ENCODE measurements around the gene SMPD2. TPM values are rescaled to one million over a fixed set of nuclear protein-coding genes. Genes with fewer than 3 reads are reported as not detected.

Gene SMPD2
- total RNA-seq, 4 donors from 2014 or later, result 11.2 to 60.9 (median 17.8) TPM

DNA sequence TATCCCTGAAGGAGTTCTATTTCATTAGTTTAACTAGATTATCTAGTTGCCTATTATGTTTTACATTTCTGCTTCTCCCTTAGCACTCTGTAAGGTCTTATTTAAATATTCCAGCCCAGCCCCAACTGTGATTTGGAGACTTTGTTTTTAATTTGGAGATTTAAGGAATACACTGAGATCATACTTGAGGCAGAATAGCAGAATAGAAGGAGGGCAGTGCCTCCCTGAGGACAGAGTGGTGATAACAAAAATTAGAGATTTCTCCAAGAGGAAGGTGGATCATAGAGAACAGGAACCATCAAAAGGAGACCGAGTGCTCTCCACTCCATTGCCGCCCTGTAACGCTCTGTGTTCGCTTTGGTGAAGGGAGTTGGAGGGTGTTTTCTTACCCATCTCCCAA lies 43.5 kb upstream of the SMPD2 start:
- Histone ChIP-seq H3K36me3 (no peaks in the 10 kb centered on the region), H3K4me1 (no peaks in the 10 kb centered on the region), H3K27me3 (no peaks in the 10 kb centered on the region), H3K27ac (no peak overlapping the region), H3K9me3 (no peaks in the 10 kb centered on the region), H3K4me3 (replicated peaks in 1 of 3) (no peak overlapping the region)
- TF ChIP-seq, protein P1, sequence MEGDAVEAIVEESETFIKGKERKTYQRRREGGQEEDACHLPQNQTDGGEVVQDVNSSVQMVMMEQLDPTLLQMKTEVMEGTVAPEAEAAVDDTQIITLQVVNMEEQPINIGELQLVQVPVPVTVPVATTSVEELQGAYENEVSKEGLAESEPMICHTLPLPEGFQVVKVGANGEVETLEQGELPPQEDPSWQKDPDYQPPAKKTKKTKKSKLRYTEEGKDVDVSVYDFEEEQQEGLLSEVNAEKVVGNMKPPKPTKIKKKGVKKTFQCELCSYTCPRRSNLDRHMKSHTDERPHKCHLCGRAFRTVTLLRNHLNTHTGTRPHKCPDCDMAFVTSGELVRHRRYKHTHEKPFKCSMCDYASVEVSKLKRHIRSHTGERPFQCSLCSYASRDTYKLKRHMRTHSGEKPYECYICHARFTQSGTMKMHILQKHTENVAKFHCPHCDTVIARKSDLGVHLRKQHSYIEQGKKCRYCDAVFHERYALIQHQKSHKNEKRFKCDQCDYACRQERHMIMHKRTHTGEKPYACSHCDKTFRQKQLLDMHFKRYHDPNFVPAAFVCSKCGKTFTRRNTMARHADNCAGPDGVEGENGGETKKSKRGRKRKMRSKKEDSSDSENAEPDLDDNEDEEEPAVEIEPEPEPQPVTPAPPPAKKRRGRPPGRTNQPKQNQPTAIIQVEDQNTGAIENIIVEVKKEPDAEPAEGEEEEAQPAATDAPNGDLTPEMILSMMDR (IDR thresholded peaks at IDR 0.05), result peak in 3 of 6 experiments; percentile 10 to 25 (median 22)
- no peak for TF ChIP-seq POLR2A (IDR thresholded peaks at IDR 0.05)
- intact Hi-C loops (cut with DNase I), result no loop called here
- DNase-seq, result no peak
- 81 to 92% methylated on average over 4 of the region's 4 CpGs for WGBS, 2 donors

DNA sequence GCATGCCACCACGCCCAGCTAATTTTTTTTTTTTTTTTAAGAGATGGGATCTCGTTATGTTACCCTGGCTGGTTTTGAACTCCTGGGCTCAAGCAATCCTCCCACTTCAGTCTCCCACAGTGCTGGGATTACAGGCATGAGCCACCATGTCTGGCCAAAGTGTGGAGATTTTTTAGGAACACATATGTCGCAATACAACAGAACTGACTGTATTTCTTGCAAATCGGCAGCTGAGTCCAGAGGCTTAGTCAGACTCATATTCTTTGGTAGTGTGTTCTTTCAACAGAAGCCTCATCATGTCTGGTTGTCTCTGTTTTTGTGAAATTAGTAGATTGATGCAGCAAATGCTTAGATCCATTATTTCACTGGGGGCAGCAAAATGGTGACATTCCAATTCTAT lies 34.3 kb upstream of the SMPD2 start:
- no peaks in the 10 kb centered on the region for H3K9me3 ChIP-seq
- intact Hi-C loops (cut with DNase I), result no loop called here
- no peaks in the 10 kb centered on the region for H3K4me1 ChIP-seq
- H3K27ac ChIP-seq, result no peak overlapping the region
- 94 to 95% methylated on average over 4 of the region's 4 CpGs for WGBS, 2 donors
- no peaks in the 10 kb centered on the region for H3K27me3 ChIP-seq
- TF ChIP-seq, protein P1 (IDR thresholded peaks at IDR 0.05), result no peak
- TF ChIP-seq POLR2A (IDR thresholded peaks at IDR 0.05), result no peak
- no peak for DNase-seq
- H3K36me3 ChIP-seq, result no peaks in the 10 kb centered on the region
- H3K4me3 ChIP-seq (replicated peaks in 1 of 3), result no peak overlapping the region

DNA sequence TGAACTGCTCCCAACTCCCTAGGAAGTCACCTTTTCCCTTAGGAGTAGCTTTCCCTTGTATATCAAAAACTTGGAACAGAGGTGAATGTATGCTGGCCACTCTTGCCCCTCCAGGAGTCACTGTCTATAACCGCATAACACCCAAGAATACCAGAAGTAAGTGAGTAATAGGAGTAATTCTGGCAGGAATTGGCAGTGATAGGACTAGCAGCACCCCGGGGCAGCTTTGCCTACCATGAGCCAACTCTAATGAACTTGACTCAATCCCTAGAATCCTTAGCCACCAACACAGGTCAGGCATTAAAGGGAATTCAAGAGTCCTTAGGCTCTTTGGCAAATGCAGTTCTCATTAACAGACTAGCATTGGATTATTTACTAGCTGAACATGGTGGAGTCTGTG lies 29.5 kb upstream of the SMPD2 start:
- intact Hi-C loops (cut with DNase I), result no loop called here
- WGBS, 2 donors, result 85 to 87% methylated on average over 2 of the region's 2 CpGs

DNA sequence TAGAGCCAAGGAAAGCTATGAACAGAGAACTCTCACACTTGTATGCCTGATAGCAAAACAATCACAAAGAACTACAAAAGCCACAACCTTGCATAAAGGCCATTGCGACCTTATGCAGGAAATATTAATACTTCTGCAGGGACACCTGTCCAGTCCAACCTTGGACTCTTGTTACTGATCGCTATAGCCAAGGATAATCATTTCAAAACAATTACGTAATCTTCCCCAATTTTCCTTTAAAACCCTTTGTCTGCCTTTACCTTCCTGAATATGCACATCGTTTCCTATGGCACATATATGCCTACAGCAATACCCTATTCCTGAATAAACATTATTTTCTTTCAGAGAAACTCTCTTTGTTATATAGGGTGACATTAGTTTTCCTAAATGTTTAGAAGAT lies 22.9 kb upstream of the SMPD2 start:
- no peaks in the 10 kb centered on the region for H3K27me3 ChIP-seq
- no peak overlapping the region for H3K4me3 ChIP-seq (replicated peaks in 1 of 3)
- H3K4me1 ChIP-seq, result peaks cover 9 to 12% of the 10 kb centered on the region in 2 donors
- WGBS, 2 donors, result 94 to 95% methylated on average over 4 of the region's 4 CpGs
- no peak overlapping the region for H3K27ac ChIP-seq
- H3K9me3 ChIP-seq, result no peaks in the 10 kb centered on the region
- intact Hi-C loops (cut with DNase I), result no loop called here
- TF ChIP-seq POLR2A (IDR thresholded peaks at IDR 0.05), result no peak
- TF ChIP-seq, protein P1 (IDR thresholded peaks at IDR 0.05), result no peak
- no peaks in the 10 kb centered on the region for H3K36me3 ChIP-seq
- DNase-seq, result no peak

More for the DNA sequence above, 29.5 kb upstream of the SMPD2 start:
- Histone ChIP-seq H3K4me1 (no peaks in the 10 kb centered on the region), H3K27ac (no peak overlapping the region), H3K27me3 (no peaks in the 10 kb centered on the region), H3K9me3 (no peaks in the 10 kb centered on the region), H3K4me3 (replicated peaks in 1 of 3) (no peak overlapping the region), H3K36me3 (no peaks in the 10 kb centered on the region)
- no peak for DNase-seq
- TF ChIP-seq, protein P1 (IDR thresholded peaks at IDR 0.05), result no peak
- no peak for TF ChIP-seq POLR2A (IDR thresholded peaks at IDR 0.05)

DNA sequence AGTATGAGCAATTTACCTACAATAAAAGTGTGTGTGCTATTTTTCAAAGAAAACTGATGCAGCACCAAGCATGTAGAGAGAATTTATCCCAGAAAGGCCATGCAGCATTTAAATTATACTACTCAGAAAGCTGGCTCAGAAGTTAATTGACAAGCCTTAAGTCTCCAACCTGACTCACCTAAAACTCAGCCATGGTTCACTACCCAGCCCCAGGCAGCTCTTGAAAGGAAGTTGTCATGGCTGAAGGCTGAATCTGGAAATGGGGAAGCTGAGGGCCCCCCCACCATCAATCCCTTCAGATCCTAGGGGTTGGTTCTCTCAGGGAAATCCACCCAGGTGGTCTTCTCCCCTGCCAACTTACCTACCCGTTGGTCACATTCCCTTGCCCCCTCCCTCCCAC lies 19.8 kb upstream of the SMPD2 start:
- peaks cover 15 to 21% of the 10 kb centered on the region in 2 donors for H3K4me1 ChIP-seq
- H3K27me3 ChIP-seq, result no peaks in the 10 kb centered on the region
- no peak overlapping the region for H3K4me3 ChIP-seq (replicated peaks in 1 of 3)
- peak; percentile 59 to 69 for DNase-seq
- H3K36me3 ChIP-seq, result no peaks in the 10 kb centered on the region
- H3K27ac ChIP-seq, result no peak overlapping the region
- no peak for TF ChIP-seq POLR2A (IDR thresholded peaks at IDR 0.05)
- TF ChIP-seq, protein P1 (IDR thresholded peaks at IDR 0.05), result no peak
- H3K9me3 ChIP-seq, result no peaks in the 10 kb centered on the region
- WGBS, 2 donors, result 22 to 27% methylated on average over 1 of the region's 1 CpG
- intact Hi-C loops (cut with DNase I), result no loop called here
